Measurements from ENCODE around the gene LRRC53. TPM values are rescaled to one million over a fixed set of nuclear protein-coding genes. Genes with fewer than 3 reads are reported as not detected.
A peak's percentile ranks its signal among the peaks of the same experiment; 100 is the strongest.

LRRC53 gene
- total and polyA plus RNA-seq, 2 of the 4 experiments (the other 2 are of a cell fraction): not detected

GRCh38 chr1:74426208-74426937, 86.0 kb downstream of the LRRC53 start:
- DNase-seq (peak; percentile 17), ATAC-seq (ENCODE audit: low read depth) (peak; percentile 54)
- Histone ChIP-seq H2BK20ac (ENCODE audit: low read depth, low read length) (peak overlapping the region; percentile 92), H3K79me1 (ENCODE audit: low read depth in 1 of 2, low read length in 2 of 2) (no peaks in the 10 kb centered on the region), H3K18ac (ENCODE audit: low read depth, low read length) (peak overlapping the region; percentile 97), H3K23ac (ENCODE audit: low read depth, low read length) (peak overlapping the region; percentile 89), H2BK5ac (ENCODE audit: low read depth, low read length, poor library complexity, severe bottlenecking) (peak overlapping the region; percentile 99), H3K27me3 (ENCODE audit: control insufficient read depth, insufficient read depth, low read length) (no peaks in the 10 kb centered on the region), H3K36me3 (ENCODE audit: control insufficient read depth, insufficient read depth, low read length) (no peaks in the 10 kb centered on the region), H3K9me3 (ENCODE audit: control insufficient read depth, insufficient read depth, low read length) (no peaks in the 10 kb centered on the region), H2BK15ac (ENCODE audit: low read depth, low read length) (peak overlapping the region; percentile 43; the same call in 2 of the 3 replicates), H2AK5ac (ENCODE audit: low read depth, low read length) (peak overlapping the region; percentile 68; the same call in 1 of the 2 replicates), H4K91ac (ENCODE audit: insufficient read depth, low read depth, low read length) (peak overlapping the region; percentile 94), H3K4me1 (ENCODE audit: control insufficient read depth, insufficient read depth, low read length) (peaks cover 14% of the 10 kb centered on the region; the same call in 1 of the 2 replicates), H3K4me3 (ENCODE audit: insufficient read depth, low read depth, low read length) (peak overlapping the region; percentile 29; the same call in 1 of the 2 replicates), H3K14ac (replicated peaks; ENCODE audit: low read depth, low read length) (peak overlapping the region; percentile 91), H4K5ac (ENCODE audit: low read depth, low read length) (peak overlapping the region; percentile 89; the same call in 1 of the 2 replicates), H3K9me1 (ENCODE audit: insufficient read depth, low read length) (no peaks in the 10 kb centered on the region), H3K4me2 (ENCODE audit: low read depth, low read length) (peak overlapping the region; percentile 87), H4K8ac (ENCODE audit: low read depth in 2 of 2, low read length in 2 of 2) (peak overlapping the region; percentile 65 to 85), H2AK9ac (replicated peaks; ENCODE audit: low read depth, low read length, poor library complexity) (no peak overlapping the region), H2AFZ (replicated peaks; ENCODE audit: low read length, poor library complexity) (peak overlapping the region; percentile 54), H3K27ac (ENCODE audit: insufficient read depth, low read length) (peak overlapping the region; percentile 91), H2BK120ac (ENCODE audit: low read depth, low read length) (peak overlapping the region; percentile 95), H3K4ac (ENCODE audit: low read depth, low read length) (peak overlapping the region; percentile 74), H3K9ac (ENCODE audit: low read depth, low read length) (peak overlapping the region; percentile 65), H4K20me1 (ENCODE audit: insufficient read depth, low read length) (no peaks in the 10 kb centered on the region), H3K56ac (ENCODE audit: extremely low read depth, insufficient read depth, low read length) (peak overlapping the region; percentile 93)
- TF ChIP-seq RAD21 (IDR thresholded peaks at IDR 0.05; ENCODE audit: low read length): no peak
- no peak for TF ChIP-seq BHLHE40 (IDR thresholded peaks at IDR 0.05; ENCODE audit: low read depth, low read length)
- TF ChIP-seq CTCF (conservative IDR thresholded peaks at IDR 0.05; ENCODE audit: low read depth, low read length): no peak
- TF ChIP-seq ELK1 (IDR thresholded peaks at IDR 0.05; ENCODE audit: borderline replicate concordance, low read depth, low read length): no peak
- in situ Hi-C loops (cut with MboI; ENCODE audit: low sequenced_read_pairs) (no loop called here), dilution Hi-C loops (cut with HindIII; ENCODE audit: low sequenced_read_pairs, unreplicated experiment) (no loop called here), intact Hi-C loops (cut with micrococcal nuclease) (loop anchor here (5.0 kb wide), 1 partner anchor 219 kb away; no protein-coding TSS in a partner anchor)
- ChIA-PET POLR2A (ENCODE audit: unreplicated experiment) (no interaction called here), CTCF (interaction anchor here (0.6 kb wide), 2 partner anchors 66 to 301 kb away, joined by 3 read pairs; no protein-coding TSS in a partner anchor)
- WGBS, 2 experiments (ENCODE audit: extremely low coverage in 2 of 2, insufficient read length in 1 of 2): 13% methylated on average over 1 of the region's 7 CpGs; no CpG with 5 or more reads in 1 of the 2 experiments
- no TSS peak for BruUV-seq (replicated peaks)
